ENCODE data around the gene LRRK1.

Gene LRRK1, protein sequence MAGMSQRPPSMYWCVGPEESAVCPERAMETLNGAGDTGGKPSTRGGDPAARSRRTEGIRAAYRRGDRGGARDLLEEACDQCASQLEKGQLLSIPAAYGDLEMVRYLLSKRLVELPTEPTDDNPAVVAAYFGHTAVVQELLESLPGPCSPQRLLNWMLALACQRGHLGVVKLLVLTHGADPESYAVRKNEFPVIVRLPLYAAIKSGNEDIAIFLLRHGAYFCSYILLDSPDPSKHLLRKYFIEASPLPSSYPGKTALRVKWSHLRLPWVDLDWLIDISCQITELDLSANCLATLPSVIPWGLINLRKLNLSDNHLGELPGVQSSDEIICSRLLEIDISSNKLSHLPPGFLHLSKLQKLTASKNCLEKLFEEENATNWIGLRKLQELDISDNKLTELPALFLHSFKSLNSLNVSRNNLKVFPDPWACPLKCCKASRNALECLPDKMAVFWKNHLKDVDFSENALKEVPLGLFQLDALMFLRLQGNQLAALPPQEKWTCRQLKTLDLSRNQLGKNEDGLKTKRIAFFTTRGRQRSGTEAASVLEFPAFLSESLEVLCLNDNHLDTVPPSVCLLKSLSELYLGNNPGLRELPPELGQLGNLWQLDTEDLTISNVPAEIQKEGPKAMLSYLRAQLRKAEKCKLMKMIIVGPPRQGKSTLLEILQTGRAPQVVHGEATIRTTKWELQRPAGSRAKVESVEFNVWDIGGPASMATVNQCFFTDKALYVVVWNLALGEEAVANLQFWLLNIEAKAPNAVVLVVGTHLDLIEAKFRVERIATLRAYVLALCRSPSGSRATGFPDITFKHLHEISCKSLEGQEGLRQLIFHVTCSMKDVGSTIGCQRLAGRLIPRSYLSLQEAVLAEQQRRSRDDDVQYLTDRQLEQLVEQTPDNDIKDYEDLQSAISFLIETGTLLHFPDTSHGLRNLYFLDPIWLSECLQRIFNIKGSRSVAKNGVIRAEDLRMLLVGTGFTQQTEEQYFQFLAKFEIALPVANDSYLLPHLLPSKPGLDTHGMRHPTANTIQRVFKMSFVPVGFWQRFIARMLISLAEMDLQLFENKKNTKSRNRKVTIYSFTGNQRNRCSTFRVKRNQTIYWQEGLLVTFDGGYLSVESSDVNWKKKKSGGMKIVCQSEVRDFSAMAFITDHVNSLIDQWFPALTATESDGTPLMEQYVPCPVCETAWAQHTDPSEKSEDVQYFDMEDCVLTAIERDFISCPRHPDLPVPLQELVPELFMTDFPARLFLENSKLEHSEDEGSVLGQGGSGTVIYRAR (N-terminal part only)

DNA sequence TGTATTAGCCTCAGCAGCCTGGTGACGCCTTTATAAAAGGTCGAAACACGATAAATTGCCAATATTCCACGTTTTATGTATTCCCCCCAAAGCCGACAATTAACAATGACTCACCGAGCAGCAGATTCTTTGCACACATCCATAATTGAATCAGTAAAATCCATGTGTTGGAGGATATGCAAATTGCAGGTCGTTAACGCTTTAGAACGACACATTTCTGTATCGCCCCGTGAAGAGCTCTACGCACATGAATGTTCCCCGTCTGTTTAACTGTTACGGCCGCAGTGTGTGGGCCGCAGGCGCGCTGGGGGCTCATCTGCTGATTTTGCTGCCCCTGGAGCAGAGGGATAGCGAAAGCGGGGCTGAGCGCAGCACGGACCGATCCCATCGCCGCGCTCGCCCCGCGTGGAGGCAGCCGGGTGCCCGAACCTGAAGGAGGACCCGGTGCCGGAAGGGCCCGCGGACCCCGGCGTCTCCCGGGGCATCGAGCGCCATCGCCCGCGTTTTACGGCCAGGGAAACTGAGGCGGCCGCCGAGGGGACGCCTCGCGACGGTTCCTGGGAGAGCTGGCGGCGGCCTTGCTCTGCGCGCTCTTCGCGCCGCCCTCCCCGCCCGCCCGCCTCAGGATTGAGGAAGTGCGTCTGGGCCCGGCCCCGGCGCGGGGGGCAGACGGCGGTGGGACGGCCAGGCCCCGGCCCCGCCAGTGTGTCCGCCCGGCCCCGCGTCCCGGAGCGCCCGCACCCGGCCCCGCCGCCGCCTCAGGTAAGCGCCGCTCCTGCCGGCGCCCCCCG, at the start of gene LRRK1:
TSS of gene LRRK1 (plus strand) at position 668 of the 791 bp plus-strand sequence. CDS start 5,276 bp downstream, outside the sequence.
- DNase-seq (ENCODE audit: low read depth), result peak; percentile 48
- peak within 1 kb of the TSS; percentile 71 for H3K4me3 ChIP-seq (ENCODE audit: low read depth, low read length)
- TF ChIP-seq, protein P1, sequence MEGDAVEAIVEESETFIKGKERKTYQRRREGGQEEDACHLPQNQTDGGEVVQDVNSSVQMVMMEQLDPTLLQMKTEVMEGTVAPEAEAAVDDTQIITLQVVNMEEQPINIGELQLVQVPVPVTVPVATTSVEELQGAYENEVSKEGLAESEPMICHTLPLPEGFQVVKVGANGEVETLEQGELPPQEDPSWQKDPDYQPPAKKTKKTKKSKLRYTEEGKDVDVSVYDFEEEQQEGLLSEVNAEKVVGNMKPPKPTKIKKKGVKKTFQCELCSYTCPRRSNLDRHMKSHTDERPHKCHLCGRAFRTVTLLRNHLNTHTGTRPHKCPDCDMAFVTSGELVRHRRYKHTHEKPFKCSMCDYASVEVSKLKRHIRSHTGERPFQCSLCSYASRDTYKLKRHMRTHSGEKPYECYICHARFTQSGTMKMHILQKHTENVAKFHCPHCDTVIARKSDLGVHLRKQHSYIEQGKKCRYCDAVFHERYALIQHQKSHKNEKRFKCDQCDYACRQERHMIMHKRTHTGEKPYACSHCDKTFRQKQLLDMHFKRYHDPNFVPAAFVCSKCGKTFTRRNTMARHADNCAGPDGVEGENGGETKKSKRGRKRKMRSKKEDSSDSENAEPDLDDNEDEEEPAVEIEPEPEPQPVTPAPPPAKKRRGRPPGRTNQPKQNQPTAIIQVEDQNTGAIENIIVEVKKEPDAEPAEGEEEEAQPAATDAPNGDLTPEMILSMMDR (conservative IDR thresholded peaks at IDR 0.05; ENCODE audit: low read depth, low read length), result no peak

DNA sequence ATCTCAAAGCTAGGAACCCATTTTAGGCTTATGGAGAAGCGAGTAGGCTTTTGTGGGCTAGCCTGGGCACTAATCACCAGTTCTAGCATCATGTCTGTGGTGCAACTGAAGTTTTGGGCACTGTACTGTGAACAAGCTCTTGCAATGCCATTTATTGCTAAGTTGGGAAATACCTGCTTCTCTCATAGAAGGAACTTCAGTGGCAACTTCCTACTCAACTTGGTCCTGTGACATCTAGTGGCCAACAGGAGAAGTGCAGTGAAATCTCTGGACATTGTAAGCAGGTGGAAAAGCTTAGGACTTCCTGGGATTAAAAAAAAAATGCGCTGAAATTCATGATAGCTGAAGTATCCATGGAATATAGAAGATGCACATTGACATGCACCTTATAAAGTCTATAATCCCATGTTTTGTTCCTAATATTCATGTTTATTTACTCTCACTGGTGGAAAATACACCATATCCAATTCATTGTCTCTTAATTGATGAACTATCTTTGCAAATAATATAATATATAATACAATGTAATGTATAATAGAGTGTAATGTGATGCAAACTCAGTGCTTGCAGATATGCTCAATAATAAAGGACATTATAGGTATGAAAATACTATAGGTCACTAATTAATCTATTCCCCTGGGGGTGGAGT, 46.0 kb upstream of the LRRK1 start:
- TF ChIP-seq, protein P1 (conservative IDR thresholded peaks at IDR 0.05; ENCODE audit: low read depth, low read length), result peak; percentile 87
- peak; percentile 94 for DNase-seq (ENCODE audit: low read depth)
- no peak overlapping the region for H3K4me3 ChIP-seq (ENCODE audit: low read depth, low read length)

DNA sequence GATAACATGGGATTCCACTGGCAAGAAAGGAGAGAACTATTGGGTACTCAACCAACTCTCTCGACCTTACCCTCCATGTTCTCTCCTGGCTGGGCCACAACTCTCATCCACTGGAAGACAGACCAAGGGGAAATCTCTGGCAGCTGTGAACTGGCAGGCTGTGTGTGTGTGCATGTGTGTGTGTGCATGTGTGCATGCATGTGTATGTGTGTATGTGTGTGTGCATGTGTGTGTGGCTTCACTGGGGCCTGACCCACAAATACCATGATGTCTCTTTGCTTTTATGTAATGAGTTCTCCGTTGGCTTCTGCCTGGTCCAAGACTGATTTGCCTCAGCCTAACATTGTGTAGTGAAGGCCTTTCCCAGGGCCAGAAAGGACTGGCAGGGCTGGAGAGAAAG, 43.7 kb upstream of the LRRK1 start:
- TF ChIP-seq, protein P1 (conservative IDR thresholded peaks at IDR 0.05; ENCODE audit: low read depth, low read length), result no peak
- H3K4me3 ChIP-seq (ENCODE audit: low read depth, low read length), result no peak overlapping the region
- no peak for DNase-seq (ENCODE audit: low read depth)

DNA sequence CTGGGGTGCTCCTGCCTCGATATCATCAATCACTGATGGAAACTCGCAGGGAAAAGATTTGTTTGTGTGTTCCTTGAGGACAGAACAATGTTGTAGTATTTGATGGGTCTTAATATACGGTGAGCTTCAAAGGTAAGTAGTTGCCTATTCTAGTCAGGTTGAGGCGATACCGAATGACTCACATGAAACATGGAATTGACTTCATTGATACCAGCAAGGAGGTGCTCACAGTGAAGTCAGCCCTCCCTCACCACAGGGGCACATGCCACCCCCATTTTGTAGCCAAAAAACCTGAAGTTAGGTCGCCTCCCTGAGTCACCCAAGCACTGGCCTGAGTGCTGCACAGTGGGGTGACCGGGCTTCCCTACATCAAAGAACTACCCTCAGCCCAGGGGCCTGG, 43.2 kb upstream of the LRRK1 start:
- no peak overlapping the region for H3K4me3 ChIP-seq (ENCODE audit: low read depth, low read length)

DNA sequence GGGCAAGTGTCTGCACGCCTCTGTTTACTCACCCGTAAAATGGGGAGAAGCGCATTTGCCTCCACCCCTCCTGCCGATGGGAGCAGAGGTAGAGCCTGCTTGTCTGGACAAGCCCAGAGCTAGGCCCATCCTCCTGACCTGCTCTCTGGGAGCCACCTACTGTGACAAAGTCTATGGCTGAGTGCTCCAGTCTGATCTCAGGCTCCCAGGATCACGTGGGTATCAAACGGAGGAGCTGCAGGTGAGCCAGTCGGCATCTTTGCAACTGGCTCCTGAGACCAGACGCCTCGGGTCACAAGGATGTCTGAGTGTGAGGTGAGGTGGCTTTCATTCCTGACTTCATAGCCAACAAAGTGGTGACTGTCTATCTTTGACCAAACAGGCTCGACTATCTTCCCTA, 41.6 kb upstream of the LRRK1 start:
- TF ChIP-seq, protein P1 (conservative IDR thresholded peaks at IDR 0.05; ENCODE audit: low read depth, low read length), result no peak
- no peak for DNase-seq (ENCODE audit: low read depth)
- H3K4me3 ChIP-seq (ENCODE audit: low read depth, low read length), result no peak overlapping the region

More for the DNA sequence above, 43.2 kb upstream of the LRRK1 start:
- DNase-seq (ENCODE audit: low read depth), result no peak
- TF ChIP-seq, protein P1 (conservative IDR thresholded peaks at IDR 0.05; ENCODE audit: low read depth, low read length), result no peak
